GM21825 (cell line): Measurements from ENCODE around the gene BST1.

Experiments
- ATAC-seq: cut with Tn5 transposase; IDR thresholded peaks from one replicate; pipeline ENCODE4 v1.9.1; 2021; ENCODE audit warnings: mild to moderate bottlenecking, moderate library complexity; ENCODE audit not compliant: unreplicated experiment

The BST1 gene

DNA sequence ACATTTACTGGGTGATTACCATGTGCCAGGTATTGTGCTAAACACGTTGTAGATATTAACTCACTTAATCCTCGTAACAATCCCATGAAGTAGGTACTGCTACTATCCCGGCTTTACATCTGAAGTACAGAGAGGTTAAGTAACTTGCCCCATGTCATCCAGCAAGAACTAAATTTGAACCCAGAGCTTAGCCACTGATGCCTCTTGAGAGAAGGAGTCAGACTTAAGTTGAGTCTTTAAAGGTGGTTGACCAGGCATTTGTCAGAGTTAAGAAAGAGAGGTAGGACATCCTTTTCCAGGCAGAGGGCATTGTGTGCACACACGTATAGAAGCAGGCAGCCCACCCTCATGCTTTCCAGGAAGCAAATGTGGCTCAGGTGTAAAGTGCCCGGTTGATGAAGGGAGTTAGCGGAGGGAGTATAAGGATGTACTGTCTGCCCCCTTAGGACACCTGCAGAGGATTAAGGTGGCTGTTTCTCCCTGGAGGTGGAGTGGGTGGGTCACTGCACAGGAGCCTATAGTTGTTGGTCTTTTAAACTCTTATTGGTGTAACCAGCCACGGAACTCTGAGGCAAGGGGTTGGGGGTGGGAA lies 74.9 kb downstream of the BST1 start:
- ATAC-seq = no peak

DNA sequence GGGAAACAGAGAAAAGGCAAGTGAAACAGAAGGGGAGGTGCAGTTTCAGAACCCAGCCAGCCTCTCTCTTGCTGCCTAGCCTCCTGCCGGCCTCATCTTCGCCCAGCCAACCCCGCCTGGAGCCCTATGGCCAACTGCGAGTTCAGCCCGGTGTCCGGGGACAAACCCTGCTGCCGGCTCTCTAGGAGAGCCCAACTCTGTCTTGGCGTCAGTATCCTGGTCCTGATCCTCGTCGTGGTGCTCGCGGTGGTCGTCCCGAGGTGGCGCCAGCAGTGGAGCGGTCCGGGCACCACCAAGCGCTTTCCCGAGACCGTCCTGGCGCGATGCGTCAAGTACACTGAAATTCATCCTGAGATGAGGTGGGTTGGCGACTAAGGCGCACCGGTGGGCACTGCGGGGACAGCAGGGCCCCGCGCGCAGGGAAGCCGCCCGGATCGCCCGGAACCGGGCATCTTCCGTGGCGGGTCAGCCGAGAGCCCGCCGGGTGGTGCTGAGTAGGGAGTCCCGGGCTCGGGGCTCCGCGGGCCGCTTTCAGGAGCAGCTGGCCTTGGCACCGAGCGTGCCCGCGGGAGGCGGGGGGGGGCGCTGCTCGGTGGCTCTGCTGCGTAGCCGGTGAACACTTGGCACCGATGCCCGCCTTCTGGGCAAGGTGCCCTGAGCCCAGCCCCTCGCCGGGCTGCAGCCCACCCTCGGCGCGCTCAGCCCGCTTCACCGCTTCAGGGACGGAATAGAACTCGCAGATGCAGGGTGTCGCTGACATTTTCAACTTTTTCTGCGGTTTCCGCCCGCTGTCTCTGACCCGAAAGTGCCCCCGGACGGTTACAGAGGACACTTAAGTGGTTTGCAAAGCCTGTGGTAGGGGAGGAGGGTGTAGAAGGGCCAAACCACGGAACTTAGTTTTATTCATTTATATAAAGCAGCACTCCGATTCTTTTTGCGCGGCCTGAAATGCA lies 75.7 kb downstream of the BST1 start, which contains the start of gene CD38:
CD38 (plus strand) TSS at position 40 of the 953 bp plus-strand sequence; CDS start at position 127, 87 bp downstream.
- ATAC-seq = peak; percentile 63

DNA sequence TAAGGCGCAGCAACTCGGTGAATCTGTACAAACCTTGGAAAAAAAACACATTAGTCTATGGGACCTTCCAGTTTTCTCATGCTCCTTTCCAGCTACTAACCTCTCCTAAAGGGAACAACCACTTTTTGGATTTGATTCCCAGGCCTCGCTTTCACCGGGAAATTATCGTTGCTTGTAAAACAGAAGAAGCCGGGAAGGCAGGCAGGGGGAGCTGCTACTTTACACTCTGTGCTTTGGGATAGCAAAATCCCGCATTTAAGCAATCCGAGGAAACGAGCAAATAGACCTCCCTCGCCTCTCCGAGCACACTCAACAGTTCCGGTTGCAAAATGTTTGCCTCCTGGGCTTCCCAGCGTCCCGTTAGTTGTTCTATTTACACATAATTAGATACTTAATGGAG lies 76.4 kb downstream of the BST1 start:
- no peak for ATAC-seq

DNA sequence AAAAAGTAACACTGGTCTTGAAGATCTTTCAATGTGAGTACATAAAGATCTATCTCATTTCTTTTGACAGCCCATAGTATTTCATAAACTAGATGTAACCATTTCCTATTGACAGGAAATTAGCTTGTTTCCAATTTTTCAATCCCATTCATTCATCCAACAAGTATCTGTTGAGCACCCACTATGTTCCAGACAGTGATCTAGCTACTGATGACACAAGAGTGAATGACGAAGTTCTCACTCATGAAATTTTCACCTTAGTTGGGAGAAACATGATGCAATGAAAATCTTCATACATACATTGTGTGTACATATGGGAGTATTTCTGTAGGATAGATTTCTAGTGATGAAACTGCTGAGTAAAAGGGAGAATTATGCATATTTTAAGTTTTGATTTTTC lies 76.9 kb downstream of the BST1 start:
- ATAC-seq = no peak

DNA sequence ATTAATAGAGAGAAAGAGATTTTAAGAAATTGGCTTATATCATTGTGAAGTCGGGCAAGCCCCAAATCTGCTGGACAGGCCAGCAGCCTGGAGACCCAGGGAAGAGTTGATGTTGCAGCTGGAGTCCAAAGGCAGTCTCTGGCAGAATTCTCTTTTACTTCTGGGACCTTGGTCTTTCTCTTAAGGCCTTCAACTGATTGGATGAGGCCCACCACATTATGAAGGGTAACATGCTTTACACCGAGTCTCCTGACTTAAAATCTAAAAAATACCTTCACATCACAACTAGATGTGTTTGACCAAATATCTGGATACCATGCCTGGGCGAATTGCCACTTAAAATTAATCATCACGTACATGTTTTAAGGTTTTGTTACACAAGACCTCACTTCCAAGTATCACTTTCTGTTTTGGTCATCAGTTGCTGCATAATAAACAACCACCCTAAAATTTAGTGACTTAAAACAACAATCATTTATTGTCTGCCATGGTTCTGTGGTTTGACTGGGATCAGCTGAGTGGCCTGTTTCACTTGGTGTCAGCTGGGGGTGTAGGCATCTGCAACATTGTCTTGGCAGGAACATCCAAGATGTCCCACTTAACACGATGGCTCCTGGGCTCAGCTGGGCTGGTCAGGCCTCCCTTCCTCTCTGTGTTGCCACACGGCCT lies 78.7 kb downstream of the BST1 start:
- peak; percentile 31 for ATAC-seq
